Measurements from ENCODE around the gene MSI2.

DNA sequence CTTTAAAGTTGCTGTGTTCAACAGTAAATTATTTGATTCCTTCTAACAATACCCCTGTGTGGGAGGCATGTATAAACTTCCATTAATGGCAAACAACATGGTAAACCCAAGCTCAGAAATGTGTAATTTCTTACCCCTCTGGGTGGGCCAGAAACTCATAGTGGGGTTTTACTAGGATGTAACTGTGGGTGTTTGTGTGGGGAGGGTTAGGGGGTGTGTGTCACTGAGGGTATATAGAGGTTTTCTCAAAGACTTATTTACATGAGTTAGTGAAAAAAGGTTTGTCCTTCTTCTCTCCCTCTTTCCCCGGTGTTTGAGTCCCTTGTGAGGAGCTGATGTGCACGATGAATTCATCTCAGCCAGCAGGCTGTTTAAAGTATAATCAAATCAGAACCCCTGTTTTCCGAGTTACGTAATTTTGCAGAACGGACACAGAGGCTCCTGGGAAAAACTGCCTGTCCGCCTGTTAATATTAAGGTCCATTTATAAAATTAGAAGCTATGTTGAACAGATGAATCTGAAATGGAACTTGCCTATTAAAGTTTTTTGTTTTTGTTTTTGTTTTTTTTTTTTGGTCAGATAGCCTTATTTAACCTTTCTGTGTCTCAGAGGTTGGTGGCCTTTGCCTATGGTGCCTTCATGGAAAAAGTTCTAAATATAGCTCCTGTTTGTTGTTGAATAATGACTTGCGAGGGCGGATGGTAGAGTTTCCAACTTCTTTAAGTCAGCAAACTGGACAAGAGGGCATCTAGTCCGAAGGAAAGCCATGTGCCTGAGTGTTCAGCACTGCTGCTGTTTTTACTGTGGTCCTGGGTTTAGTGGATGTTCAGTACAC lies 73.3 kb downstream of the MSI2 start:
- peak; percentile 76; the same call in 1 of the 2 replicates for TF ChIP-seq MEF2A (IDR thresholded peaks at IDR 0.05; ENCODE audit: control insufficient read depth, low read depth, low read length)
- no peak for TF ChIP-seq FOXP1 (CRISPR knock-in tag; IDR thresholded peaks at IDR 0.05)
- TF ChIP-seq ZNF668 (CRISPR knock-in tag; IDR thresholded peaks at IDR 0.05), result no peak

Measured in K562 (cell line).